Heart left ventricle (tissue), 16 donors: ENCODE results near the gene PANK4. TPM values are rescaled to one million over a fixed set of nuclear protein-coding genes. Genes with fewer than 3 reads are reported as not detected.

Experiments
- ATAC-seq, 4 donors: fragments of 200-7000 bp; cut with Tn5 transposase; one replicate each; pipeline ENCODE4 v1.9.1; 2020 to 2022; ENCODE audit warnings: moderate library complexity in 4 of 4, mild to moderate bottlenecking in 3 of 4, moderate number of reproducible peaks in 1 of 4
- DNase-seq, 5 donors: peaks; one replicate each; pipeline ENCODE4 v3.0.0-alpha.2; 2020
- H3K27ac ChIP-seq, 12 donors: fragments of 200-600 bp; sonication (generic) in 4 of 12; one replicate each; pipeline versions ENCODE4 v1.5.0 to v1.8.0; 2016 to 2022; ENCODE audit warnings: mild to moderate bottlenecking in 2 of 12
- H3K27me3 ChIP-seq, 9 donors: fragments of 200-600 bp; sonication (generic) in 2 of 9; one replicate each; pipeline versions ENCODE4 v1.5.1 to v1.8.0; 2016 to 2022; ENCODE audit warnings: mild to moderate bottlenecking in 3 of 9
- H3K36me3 ChIP-seq, 9 donors: fragments of 200-600 bp; sonication (generic) in 2 of 9; one replicate each; pipeline versions ENCODE4 v1.5.0 to v1.8.0; 2018 to 2022; ENCODE audit warnings: mild to moderate bottlenecking in 2 of 9
- H3K4me1 ChIP-seq, 12 donors: fragments of 200-600 bp; sonication (generic) in 4 of 12; one replicate each; pipeline versions ENCODE4 v1.5.0 to v1.8.0; 2016 to 2022; ENCODE audit warnings: mild to moderate bottlenecking in 3 of 12
- H3K4me3 ChIP-seq, 12 donors: fragments of 200-600 bp; sonication (generic) in 4 of 12; one replicate each; pipeline versions ENCODE4 v1.5.0 to v1.8.0; 2017 to 2022; ENCODE audit warnings: mild to moderate bottlenecking in 9 of 12, moderate library complexity in 4 of 12
- H3K9me3 ChIP-seq, 12 donors: fragments of 200-600 bp; sonication (generic) in 4 of 12; one replicate each; pipeline versions ENCODE4 v1.5.0 to v1.8.0; 2016 to 2022; ENCODE audit warnings: mild to moderate bottlenecking in 1 of 12
- POLR2A ChIP-seq, 2 donors: fragments of 450-650 bp; IDR thresholded peaks; one replicate each; pipeline ENCODE4 v1.6.1; 2017; ENCODE audit warnings: antibody characterized with exemption in 2 of 2, mild to moderate bottlenecking in 2 of 2, moderate library complexity in 2 of 2
- WGBS, 4 donors: extraction: QIAGEN DNeasy Blood & Tissue Kit in 2 of 4; methylation state at CpG; one replicate each; pipeline versions ENCODE4 v1.1.5 to v1.1.7; 2013 to 2018; 5-methylcytosine and 5-hydroxymethylcytosine counted together
- intact Hi-C, 10 donors: fragments of 100-400 bp; cut with DNase I; formaldehyde crosslinking; loops; one replicate each; pipeline versions ENCODE4 v1.11.1 to v1.14.2; 2022
- polyA plus RNA-seq, 2 donors: library from polyadenylated mRNA; stranded (reverse); fragments of 200-250 nt; gene quantifications; one replicate each; pipeline ENCODE4 v1.2.3, GENCODE V29; 2013
- total RNA-seq, 9 donors: library from RNA; depleted of rRNA in 2 of 9; stranded (reverse); fragments of >200 nt in 2 of 9; fragmentation: NEBNext Ultra II Directional in 3 of 9; extraction: Animal tissue kit (Norgen Biotek cat#: 25700) in 3 of 9; gene quantifications; one replicate each; pipeline versions ENCODE4 v1.1.0 to v1.2.4, GENCODE V29; 2016 to 2023
- TF ChIP-seq, protein P1 (sequence below), 12 donors: fragments of 200-600 bp; sonication (generic) in 4 of 12; IDR thresholded peaks; one replicate each; pipeline versions ENCODE4 v1.5.0 to v1.8.0; 2018 to 2022; ENCODE audit warnings: antibody characterized with exemption in 12 of 12, mild to moderate bottlenecking in 5 of 12
- donor health status: ischemic (EF 13 %, LVEDD 7.1; RV severe dilation, severe dysfunction).
- donor health status: healthy with polysubstance abuse.
- donor health status: DM: no; HTN: yes; CAD: no.
- donor health status: DM: no; HTN: no; CAD: no.
- donor health status: ischemic (EF 25% LVEDD 6.9; RV normal size, moderate dysfunction).
- donor health status: ischemic (EF 25% LVEDD 5.7; RV mildly dilated, moderate dysfunction).
- donor health status: healthy.
- donor health status: DM: yes; HTN: yes; CAD: no.
- donor health status: ischemic (EF 35%, LVEDD 5.7; RV mildly dilated, moderate dysfunction).
- donor health status: nonischemic (EF 11% LVEDD 7.7; RV severe dilation, severe dysfunction).
- donor health status: DM: yes; HTN: yes; CAD: no.
- donor health status: PGD.
- donor health status: ischemic (EF 29% LVEDD 5.4; RV normal size, mild dysfunction).
- donor health status: nonischemic (EF 23%, LVEDD 6.1; RV moderate dilation, normal function).

The PANK4 gene
- total and polyA plus RNA-seq, 11 donors: 27.2 to 43.0 (median 34.4) TPM

DNA sequence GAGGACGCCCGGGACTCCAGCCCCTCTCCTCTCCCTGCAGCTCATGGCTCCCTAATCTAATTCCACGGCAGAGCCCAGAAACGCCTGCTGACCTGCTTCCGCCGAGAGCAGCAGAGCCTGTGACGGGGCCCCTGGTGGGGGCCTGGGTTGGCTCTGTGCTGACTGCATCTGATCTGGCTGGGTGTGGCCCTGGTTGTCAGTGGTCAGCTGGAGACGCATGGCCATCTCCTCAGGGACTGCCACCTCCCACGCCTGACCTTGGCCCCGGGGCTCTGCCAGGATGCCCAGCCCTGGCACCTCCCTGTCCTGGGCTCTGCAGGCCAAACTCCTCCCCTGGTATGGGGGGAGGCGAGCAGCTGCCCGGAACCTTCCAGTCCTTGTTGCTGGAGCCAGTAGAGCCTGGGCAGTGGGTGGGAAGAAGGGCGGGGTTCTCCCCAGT lies 51.4 kb downstream of the PANK4 start:
- DNase-seq (peak in 1 of 5 donors; percentile 24), ATAC-seq (peak in 3 of 4 donors; percentile 38 to 63 (median 58))
- H3K4me3 ChIP-seq: no peak overlapping the region
- H3K4me1 ChIP-seq: peaks cover 0 to 10% (median 0%) of the 10 kb centered on the region in 12 donors
- no peak for TF ChIP-seq POLR2A (IDR thresholded peaks at IDR 0.05)
- TF ChIP-seq, protein P1, sequence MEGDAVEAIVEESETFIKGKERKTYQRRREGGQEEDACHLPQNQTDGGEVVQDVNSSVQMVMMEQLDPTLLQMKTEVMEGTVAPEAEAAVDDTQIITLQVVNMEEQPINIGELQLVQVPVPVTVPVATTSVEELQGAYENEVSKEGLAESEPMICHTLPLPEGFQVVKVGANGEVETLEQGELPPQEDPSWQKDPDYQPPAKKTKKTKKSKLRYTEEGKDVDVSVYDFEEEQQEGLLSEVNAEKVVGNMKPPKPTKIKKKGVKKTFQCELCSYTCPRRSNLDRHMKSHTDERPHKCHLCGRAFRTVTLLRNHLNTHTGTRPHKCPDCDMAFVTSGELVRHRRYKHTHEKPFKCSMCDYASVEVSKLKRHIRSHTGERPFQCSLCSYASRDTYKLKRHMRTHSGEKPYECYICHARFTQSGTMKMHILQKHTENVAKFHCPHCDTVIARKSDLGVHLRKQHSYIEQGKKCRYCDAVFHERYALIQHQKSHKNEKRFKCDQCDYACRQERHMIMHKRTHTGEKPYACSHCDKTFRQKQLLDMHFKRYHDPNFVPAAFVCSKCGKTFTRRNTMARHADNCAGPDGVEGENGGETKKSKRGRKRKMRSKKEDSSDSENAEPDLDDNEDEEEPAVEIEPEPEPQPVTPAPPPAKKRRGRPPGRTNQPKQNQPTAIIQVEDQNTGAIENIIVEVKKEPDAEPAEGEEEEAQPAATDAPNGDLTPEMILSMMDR (IDR thresholded peaks at IDR 0.05): no peak
- no peaks in the 10 kb centered on the region for H3K36me3 ChIP-seq
- no peaks in the 10 kb centered on the region for H3K9me3 ChIP-seq
- intact Hi-C loops: no loop called here
- 41 to 46% (median 44%) methylated on average over 3 to 13 of the region's 13 CpGs for WGBS, 4 donors
- H3K27me3 ChIP-seq: peaks cover 0 to 48% (median 0%) of the 10 kb centered on the region in 9 donors
- no peak overlapping the region for H3K27ac ChIP-seq

DNA sequence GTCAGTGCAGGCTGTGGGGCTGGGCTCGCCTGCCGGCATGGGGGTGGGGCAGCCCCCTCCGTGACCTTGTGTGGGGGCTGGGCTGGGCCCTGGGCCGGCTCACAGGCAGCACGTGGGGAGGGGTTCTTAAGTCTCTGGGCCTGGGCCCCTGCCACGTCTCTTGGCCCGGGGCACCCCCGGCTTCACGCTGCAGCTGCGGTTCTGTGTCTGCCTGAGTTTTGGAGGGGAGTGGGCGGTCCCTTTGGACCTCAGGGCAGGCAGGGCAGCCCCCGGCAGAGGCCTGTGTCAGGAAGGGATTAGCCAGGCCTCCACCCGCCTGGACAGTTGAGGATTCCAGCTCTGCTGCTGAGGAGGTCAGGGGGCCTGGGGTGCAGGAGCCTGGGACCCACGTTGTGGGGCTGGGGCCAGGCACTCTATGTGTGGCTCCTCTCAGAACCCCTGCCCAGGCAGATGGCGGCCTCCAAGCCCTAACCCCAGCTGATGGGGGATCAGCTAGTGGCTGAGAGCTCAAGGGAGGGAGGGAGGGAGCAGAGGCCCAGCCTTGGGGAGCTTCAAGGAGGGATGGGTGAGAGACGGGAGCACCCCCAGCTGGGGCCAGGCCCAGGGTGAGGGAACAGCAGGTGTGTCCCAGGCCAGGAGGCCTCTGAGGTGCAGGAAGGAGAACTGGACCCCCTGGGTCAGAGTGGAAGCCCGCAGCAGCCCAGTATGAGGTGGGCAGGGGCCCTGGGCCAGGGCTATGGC lies 52.1 kb downstream of the PANK4 start:
- no peak overlapping the region for H3K27ac ChIP-seq
- TF ChIP-seq, protein P1 (IDR thresholded peaks at IDR 0.05): no peak
- TF ChIP-seq POLR2A (IDR thresholded peaks at IDR 0.05): no peak
- peaks cover 0 to 54% (median under 1%) of the 10 kb centered on the region in 9 donors for H3K27me3 ChIP-seq
- H3K9me3 ChIP-seq: no peaks in the 10 kb centered on the region
- peaks cover 0 to 10% (median 0%) of the 10 kb centered on the region in 12 donors for H3K4me1 ChIP-seq
- no peaks in the 10 kb centered on the region for H3K36me3 ChIP-seq
- intact Hi-C loops: no loop called here
- no peak for ATAC-seq
- no peak overlapping the region for H3K4me3 ChIP-seq
- DNase-seq: no peak
- WGBS, 4 donors: 46 to 69% (median 57%) methylated on average over 5 to 17 of the region's 17 CpGs

DNA sequence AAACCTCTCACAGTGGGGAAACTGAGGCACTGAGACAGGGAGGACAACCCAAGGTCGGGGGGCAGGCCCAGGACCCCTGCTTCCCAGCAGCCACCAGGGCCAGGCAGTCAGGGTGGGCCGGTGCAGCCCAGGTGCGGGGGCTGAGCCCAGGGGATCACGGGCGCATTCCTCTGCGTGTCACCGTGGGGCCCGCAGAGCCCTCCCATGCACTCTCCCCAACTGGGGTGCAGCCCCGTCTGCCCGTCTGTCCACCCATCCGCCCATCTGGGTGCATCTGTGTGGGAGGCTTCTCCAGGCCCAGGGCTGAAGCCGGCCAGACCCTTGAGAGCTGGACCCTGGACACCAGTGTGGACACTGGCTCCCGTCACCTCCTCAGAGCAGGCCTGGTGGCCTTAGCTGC lies 53.2 kb downstream of the PANK4 start:
- H3K4me3 ChIP-seq: no peak overlapping the region
- H3K4me1 ChIP-seq: peaks cover 0 to 10% (median 0%) of the 10 kb centered on the region in 12 donors
- intact Hi-C loops: no loop called here
- ATAC-seq (no peak), DNase-seq (no peak)
- H3K36me3 ChIP-seq: no peaks in the 10 kb centered on the region
- no peaks in the 10 kb centered on the region for H3K9me3 ChIP-seq
- H3K27me3 ChIP-seq: peaks cover 0 to 64% (median 10%) of the 10 kb centered on the region in 9 donors
- no peak for TF ChIP-seq POLR2A (IDR thresholded peaks at IDR 0.05)
- TF ChIP-seq, protein P1 (IDR thresholded peaks at IDR 0.05): no peak
- H3K27ac ChIP-seq: no peak overlapping the region
- WGBS, 4 donors: 70 to 88% (median 82%) methylated on average over 5 to 13 of the region's 13 CpGs

DNA sequence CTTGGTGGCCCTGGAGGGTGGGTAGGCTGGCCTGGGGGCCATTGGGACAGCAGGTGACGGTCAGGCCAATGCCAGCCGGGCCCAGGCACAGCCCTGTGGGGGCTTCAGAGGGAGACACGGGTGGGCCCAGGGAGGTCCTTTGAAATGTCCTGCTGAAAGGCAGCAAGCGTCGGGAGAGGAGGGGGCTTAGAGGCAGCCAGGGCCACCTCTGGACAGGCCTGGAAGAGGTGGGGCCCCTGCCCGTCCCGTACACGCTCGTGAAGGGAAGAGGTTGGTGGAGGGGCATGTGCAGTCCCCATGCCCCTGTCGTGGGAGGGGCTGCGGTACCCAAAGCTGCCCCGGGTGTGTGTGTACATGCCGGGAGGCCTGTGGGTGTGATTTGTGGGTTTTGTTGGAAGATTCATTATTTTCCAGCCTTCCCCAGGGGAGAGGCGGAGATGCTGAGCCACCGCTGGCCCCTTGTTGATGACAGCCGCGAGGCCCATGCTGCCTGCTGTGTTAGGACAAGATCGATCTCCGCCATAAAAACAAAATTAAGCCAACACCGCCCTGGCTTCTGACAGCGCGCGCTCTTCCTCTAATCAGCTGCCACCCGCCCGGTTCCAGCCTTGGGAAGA lies 53.7 kb downstream of the PANK4 start:
- intact Hi-C loops: no loop called here
- no peak for ATAC-seq
- Histone ChIP-seq H3K36me3 (no peaks in the 10 kb centered on the region), H3K4me3 (no peak overlapping the region), H3K27me3 (peaks cover 4 to 68% (median 15%) of the 10 kb centered on the region in 9 donors), H3K4me1 (peaks cover 0 to 10% (median 0%) of the 10 kb centered on the region in 12 donors), H3K27ac (no peak overlapping the region), H3K9me3 (no peaks in the 10 kb centered on the region)
- DNase-seq: no peak
- TF ChIP-seq, protein P1 (IDR thresholded peaks at IDR 0.05): no peak
- 70 to 76% (median 73%) methylated on average over 24 to 25 of the region's 25 CpGs for WGBS, 4 donors
